ENCODE measurements around the gene TBCD. TPM values are rescaled to one million over a fixed set of nuclear protein-coding genes. Genes with fewer than 3 reads are reported as not detected.

TBCD gene
- total RNA-seq, 1 experiment from 2014 or later, result 129 TPM

DNA sequence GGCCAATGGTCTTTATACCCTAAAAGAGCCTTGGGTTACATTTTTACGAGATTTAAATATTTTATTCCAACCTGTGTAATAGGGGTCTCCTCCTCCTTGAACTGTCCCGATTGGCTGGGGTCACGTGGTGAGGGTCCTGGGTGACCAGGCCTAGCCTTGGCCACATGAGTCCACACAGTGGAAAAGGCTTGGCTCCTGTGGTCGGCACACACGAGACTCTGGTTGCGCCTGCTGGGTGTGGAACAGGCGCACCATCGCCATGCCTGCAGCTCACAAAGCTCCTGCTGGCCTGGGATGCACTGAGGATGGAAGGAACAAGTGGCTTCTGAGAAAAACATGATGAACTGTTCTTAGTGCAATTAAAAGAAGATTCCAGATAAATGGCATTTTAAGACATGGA is 191.9 kb downstream of the TBCD start:
- no peak overlapping the region for H2BK12ac ChIP-seq (ENCODE audit: insufficient read length, low read depth, low read length)
- no peak overlapping the region for H2BK15ac ChIP-seq (ENCODE audit: low read depth, low read length)
- TF ChIP-seq, protein P1, sequence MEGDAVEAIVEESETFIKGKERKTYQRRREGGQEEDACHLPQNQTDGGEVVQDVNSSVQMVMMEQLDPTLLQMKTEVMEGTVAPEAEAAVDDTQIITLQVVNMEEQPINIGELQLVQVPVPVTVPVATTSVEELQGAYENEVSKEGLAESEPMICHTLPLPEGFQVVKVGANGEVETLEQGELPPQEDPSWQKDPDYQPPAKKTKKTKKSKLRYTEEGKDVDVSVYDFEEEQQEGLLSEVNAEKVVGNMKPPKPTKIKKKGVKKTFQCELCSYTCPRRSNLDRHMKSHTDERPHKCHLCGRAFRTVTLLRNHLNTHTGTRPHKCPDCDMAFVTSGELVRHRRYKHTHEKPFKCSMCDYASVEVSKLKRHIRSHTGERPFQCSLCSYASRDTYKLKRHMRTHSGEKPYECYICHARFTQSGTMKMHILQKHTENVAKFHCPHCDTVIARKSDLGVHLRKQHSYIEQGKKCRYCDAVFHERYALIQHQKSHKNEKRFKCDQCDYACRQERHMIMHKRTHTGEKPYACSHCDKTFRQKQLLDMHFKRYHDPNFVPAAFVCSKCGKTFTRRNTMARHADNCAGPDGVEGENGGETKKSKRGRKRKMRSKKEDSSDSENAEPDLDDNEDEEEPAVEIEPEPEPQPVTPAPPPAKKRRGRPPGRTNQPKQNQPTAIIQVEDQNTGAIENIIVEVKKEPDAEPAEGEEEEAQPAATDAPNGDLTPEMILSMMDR (conservative IDR thresholded peaks at IDR 0.05), result no peak
- H4K8ac ChIP-seq (replicated peaks; ENCODE audit: insufficient read length, low read depth, low read length), result no peak overlapping the region
- Mint-ChIP-seq H3K27me3 (ENCODE audit: low read depth) (peaks cover 9% of the 10 kb centered on the region), H3K27ac (no peak overlapping the region), H3K36me3 (ENCODE audit: insufficient read depth in 1 of 3, low read depth in 3 of 3) (peaks cover 80 to 92% (median 91%) of the 10 kb centered on the region in 3 experiments), H3K4me1 (no peaks in the 10 kb centered on the region), H3K4me3 (no peak overlapping the region), H3K9me3 (peaks cover 63 to 70% of the 10 kb centered on the region in 2 experiments)
- no peak overlapping the region for H3K18ac ChIP-seq (ENCODE audit: insufficient read length, low read depth, low read length)
- no peak overlapping the region for H3K9ac ChIP-seq (ENCODE audit: extremely low read depth, insufficient read length, low read length)
- no peaks in the 10 kb centered on the region for H3K23me2 ChIP-seq (ENCODE audit: insufficient read length, low read depth, low read length, poor library complexity, severe bottlenecking)
- no CpG with 5 or more reads among the region's 8 CpGs for WGBS (ENCODE audit: extremely low coverage, insufficient read length, low lambda C conversion rate)
- no peak overlapping the region for H3K4me2 ChIP-seq (ENCODE audit: insufficient read depth, insufficient read length, low read length)
- no peak overlapping the region for H3K56ac ChIP-seq (ENCODE audit: insufficient read length, low read depth, low read length)
- no peak overlapping the region for H2BK5ac ChIP-seq (ENCODE audit: insufficient read length, low read length)
- no peak overlapping the region for H2AK5ac ChIP-seq (ENCODE audit: insufficient read length, low read length)
- no peaks in the 10 kb centered on the region for H3K79me2 ChIP-seq (ENCODE audit: insufficient read depth, low read length)
- no peak overlapping the region for H3K23ac ChIP-seq (ENCODE audit: insufficient read length, low read depth, low read length)
- H3K79me1 ChIP-seq (ENCODE audit: insufficient read depth, low read depth, low read length, poor library complexity, severe bottlenecking), result no peaks in the 10 kb centered on the region
- no peak overlapping the region for H3K27ac ChIP-seq (ENCODE audit: insufficient read length, low read depth, low read length)
- no peak overlapping the region for H3K14ac ChIP-seq (ENCODE audit: insufficient read depth, low read length)
- H4K91ac ChIP-seq (ENCODE audit: insufficient read length, low read depth, low read length), result no peak overlapping the region
- H4K20me1 ChIP-seq (ENCODE audit: control insufficient read depth, insufficient read depth, insufficient read length), result no peaks in the 10 kb centered on the region
- H2BK20ac ChIP-seq (ENCODE audit: low read depth, low read length, poor library complexity, severe bottlenecking), result no peak overlapping the region
- no peaks in the 10 kb centered on the region for H3K27me3 ChIP-seq (ENCODE audit: insufficient read depth, low read length)
- H2BK120ac ChIP-seq (ENCODE audit: low read depth, low read length, poor library complexity, severe bottlenecking), result no peak overlapping the region
- H3K4me1 ChIP-seq (ENCODE audit: insufficient read depth, low read length), result no peaks in the 10 kb centered on the region
- no peak overlapping the region for H3T11ph ChIP-seq (ENCODE audit: low read length)
- no peak for DNase-seq
- H3K9me3 ChIP-seq (ENCODE audit: control insufficient read depth, low read depth, low read length), result peaks cover 60% of the 10 kb centered on the region
- H3K4ac ChIP-seq (ENCODE audit: low read depth, low read length), result no peak overlapping the region
- no peak overlapping the region for H4K5ac ChIP-seq (ENCODE audit: insufficient read length, low read depth, low read length)
- H2AFZ ChIP-seq (ENCODE audit: low read length), result no peak overlapping the region
